ENCODE results near the gene SLIT3. TPM values are rescaled to one million over a fixed set of nuclear protein-coding genes. Genes with fewer than 3 reads are reported as not detected.

Gene SLIT3
- total and polyA plus RNA-seq, 9 of the 15 experiments (the other 6 are each of a cell fraction or from before 2014, with no cell fraction given), result 0.01 to 0.04 TPM; not detected in 7

DNA sequence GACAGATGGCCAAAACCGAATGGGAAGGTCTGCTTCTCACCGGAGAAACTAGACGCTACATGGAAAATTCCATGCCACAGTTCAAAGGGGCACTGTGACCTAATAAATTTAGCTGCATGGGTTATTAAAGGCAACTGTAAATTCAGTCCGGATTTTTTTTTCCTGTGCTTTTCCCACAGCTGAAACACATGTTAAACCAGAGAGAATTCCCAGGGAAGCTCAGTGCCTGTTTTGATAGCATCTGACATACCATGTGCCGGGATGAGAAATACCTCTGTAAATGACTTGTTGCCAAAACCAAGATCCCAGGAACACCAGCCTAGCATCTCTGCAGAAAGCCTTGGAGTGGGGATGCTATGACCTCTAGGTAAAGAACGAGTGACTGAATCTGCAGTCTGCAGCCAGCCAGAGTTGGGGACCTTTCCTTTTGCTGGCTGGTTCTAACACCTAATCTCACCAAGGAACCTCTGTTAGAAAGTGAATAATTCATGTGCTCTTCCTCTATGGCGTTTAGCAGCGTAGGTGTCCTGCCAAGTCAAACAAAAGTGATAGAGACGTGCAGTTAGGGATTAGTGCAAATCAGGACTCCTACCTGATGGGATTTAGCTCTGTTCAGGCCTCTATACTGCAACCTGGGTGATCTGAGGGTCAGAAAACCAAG is 77.9 kb downstream of the SLIT3 start (continued):
- TF ChIP-seq, protein P1, sequence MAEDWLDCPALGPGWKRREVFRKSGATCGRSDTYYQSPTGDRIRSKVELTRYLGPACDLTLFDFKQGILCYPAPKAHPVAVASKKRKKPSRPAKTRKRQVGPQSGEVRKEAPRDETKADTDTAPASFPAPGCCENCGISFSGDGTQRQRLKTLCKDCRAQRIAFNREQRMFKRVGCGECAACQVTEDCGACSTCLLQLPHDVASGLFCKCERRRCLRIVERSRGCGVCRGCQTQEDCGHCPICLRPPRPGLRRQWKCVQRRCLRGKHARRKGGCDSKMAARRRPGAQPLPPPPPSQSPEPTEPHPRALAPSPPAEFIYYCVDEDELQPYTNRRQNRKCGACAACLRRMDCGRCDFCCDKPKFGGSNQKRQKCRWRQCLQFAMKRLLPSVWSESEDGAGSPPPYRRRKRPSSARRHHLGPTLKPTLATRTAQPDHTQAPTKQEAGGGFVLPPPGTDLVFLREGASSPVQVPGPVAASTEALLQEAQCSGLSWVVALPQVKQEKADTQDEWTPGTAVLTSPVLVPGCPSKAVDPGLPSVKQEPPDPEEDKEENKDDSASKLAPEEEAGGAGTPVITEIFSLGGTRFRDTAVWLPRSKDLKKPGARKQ (CRISPR knock-in tag; IDR thresholded peaks at IDR 0.05), result no peak
- TF ChIP-seq ETS2 (tag; IDR thresholded peaks at IDR 0.05; ENCODE audit: borderline replicate concordance, poor library complexity, severe bottlenecking), result no peak
- TF ChIP-seq, protein P2, sequence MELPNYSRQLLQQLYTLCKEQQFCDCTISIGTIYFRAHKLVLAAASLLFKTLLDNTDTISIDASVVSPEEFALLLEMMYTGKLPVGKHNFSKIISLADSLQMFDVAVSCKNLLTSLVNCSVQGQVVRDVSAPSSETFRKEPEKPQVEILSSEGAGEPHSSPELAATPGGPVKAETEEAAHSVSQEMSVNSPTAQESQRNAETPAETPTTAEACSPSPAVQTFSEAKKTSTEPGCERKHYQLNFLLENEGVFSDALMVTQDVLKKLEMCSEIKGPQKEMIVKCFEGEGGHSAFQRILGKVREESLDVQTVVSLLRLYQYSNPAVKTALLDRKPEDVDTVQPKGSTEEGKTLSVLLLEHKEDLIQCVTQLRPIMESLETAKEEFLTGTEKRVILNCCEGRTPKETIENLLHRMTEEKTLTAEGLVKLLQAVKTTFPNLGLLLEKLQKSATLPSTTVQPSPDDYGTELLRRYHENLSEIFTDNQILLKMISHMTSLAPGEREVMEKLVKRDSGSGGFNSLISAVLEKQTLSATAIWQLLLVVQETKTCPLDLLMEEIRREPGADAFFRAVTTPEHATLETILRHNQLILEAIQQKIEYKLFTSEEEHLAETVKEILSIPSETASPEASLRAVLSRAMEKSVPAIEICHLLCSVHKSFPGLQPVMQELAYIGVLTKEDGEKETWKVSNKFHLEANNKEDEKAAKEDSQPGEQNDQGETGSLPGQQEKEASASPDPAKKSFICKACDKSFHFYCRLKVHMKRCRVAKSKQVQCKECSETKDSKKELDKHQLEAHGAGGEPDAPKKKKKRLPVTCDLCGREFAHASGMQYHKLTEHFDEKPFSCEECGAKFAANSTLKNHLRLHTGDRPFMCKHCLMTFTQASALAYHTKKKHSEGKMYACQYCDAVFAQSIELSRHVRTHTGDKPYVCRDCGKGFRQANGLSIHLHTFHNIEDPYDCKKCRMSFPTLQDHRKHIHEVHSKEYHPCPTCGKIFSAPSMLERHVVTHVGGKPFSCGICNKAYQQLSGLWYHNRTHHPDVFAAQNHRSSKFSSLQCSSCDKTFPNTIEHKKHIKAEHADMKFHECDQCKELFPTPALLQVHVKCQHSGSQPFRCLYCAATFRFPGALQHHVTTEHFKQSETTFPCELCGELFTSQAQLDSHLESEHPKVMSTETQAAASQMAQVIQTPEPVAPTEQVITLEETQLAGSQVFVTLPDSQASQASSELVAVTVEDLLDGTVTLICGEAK (IDR thresholded peaks at IDR 0.05), result no peak
- TF ChIP-seq, protein P2 (CRISPR knock-in tag; IDR thresholded peaks at IDR 0.05), result no peak
- TF ChIP-seq HEY1 (CRISPR knock-in tag; IDR thresholded peaks at IDR 0.05; ENCODE audit: borderline replicate concordance), result no peak
- no peak for TF ChIP-seq HDAC6 (IDR thresholded peaks at IDR 0.05; ENCODE audit: low read depth, low read length)
